GM18867 (cell line): ENCODE results near the gene LRRC75A.

Source experiments
- ATAC-seq: cut with Tn5 transposase; IDR thresholded peaks from one replicate; pipeline ENCODE4 v1.9.1; 2021; ENCODE audit warnings: mild to moderate bottlenecking, moderate library complexity; ENCODE audit not compliant: unreplicated experiment

LRRC75A gene

DNA sequence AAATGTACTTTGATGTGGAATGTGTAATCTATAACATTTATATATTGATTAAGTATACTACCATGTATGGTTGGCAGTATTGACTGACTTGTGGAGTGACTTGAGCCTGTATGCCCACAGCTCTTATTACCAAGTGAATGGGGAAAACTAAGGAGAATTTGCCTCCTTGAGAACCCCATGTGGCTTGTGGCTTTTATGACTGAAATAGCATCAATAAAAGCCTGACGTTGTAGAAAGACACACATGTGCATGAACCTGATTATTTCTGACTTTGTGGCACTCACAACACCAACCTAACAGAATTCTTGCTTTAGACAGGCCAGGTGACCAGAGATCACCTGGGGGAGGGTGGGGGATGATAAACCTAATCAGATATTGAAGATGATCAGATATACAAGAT lies 2.1 kb upstream of the LRRC75A start:
- ATAC-seq: no peak

- ATAC-seq: no peak
Observed at GRCh38 chr17:16493531-16494046, 1.6 kb upstream of the LRRC75A start.

DNA sequence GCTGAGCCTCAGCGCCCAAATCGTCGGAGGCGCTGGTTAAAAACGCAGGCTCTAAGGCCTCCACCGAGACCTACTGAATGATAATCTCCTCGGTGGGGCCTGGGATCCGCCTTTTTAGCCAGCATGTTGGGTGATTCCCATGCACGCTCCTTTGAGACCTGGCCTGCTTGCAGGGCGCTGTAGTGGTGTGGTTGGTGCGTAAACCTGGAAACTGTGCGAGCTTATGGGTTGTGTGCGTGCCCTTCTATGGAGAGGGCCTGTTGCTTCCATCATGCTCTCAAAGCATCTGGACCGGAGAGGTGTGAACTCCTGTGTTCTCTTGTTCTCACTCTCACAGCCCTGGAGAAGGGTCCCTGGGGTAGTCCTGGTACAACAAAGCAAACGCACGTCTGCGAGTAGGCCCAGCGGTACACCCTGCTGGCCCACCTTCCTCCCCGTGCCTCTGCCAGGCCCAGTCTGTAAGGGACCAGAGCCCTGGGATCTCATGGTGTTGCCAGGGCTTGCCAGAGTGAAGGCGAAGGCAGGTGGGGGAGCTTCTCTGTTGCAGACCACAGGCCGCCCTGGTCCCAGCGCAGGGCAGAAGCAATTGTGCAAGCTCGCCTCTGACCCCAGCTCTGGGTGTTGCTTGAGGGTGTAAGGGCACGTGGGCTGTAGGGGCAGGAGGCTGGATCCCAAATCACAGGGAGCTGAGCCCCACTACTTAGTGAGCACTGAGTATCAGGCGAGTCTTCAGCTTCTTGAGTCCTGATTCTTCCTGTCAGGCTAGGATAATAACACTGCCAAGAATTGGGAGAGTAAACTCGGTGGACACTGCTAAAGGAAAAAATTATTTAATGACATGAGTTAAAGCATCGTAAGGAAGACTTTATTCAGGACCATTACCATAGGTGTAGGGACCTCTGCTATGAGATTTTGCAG lies 879 bp upstream of the LRRC75A start:
- no peak for ATAC-seq

- ATAC-seq: no peak
Observed at GRCh38 chr17:16491131-16491702, 776 bp downstream of the LRRC75A start.

DNA sequence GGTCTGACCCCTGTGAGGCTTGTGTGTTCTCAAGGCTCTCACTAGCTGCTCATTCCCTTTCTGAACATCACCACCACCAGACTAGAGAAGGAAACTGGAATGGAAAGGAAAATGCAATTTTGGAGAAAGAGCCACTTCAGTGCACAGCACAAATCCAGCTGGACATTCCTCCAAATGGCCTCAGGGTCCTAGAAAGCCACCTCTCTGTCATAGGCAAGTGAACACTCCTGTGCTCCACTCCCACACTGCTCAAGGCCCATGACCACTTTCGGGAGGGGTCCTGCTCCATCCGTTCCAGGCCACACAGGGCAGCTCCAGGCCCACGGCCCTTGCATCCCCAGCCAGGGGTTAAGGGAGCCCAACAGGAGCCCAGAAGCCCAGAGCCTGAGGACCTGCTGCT lies 2.6 kb downstream of the LRRC75A start:
- ATAC-seq: no peak

GRCh38 chr17:16488968-16489337 lies 3.0 kb downstream of the LRRC75A start:
- no peak for ATAC-seq

DNA sequence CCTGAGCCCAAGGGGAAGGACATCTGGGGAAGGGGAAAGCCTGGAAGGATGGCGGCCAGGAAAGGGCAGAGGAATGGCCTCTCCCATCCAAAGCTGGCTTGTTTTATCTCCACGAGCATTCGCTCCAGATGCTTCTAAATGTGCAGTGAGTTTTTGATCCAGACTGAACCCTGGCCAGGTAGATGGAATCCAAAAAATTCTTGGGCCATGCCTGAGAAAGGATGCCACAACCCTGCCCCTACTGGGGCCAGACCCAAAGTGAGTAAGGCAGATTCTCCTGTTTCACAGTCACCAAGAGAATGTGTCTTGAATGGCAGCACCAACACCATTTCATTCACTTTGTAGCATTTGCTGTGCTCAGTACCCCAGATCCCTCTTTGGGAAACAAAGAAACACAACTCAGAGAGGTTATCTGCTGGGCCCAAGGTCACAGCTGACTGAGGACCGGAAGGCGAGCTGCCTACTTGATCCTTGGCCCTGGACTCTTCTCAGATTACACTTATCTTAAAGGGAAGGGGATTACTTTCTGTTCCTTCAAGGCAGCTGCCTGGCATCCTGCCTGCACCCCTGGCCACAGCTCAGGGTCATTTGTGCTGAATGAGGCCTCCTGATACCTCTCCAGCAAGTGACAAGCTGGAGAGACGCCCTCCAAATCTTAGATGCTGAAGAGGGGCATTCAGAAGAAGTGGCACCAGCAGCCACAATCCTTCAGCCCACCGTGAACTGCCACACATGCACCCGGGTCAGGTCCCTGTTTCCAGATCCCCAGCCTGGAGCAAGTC lies 3.6 kb downstream of the LRRC75A start:
- no peak for ATAC-seq

GRCh38 chr17:16486373-16487250 lies 5.4 kb downstream of the LRRC75A start:
- no peak for ATAC-seq

- ATAC-seq: no peak
Observed at GRCh38 chr17:16484445-16485175, 7.4 kb downstream of the LRRC75A start.

- ATAC-seq: no peak
Observed at GRCh38 chr17:16483021-16483645, 8.9 kb downstream of the LRRC75A start.

GRCh38 chr17:16482253-16482652 lies 9.7 kb downstream of the LRRC75A start:
- no peak for ATAC-seq

DNA sequence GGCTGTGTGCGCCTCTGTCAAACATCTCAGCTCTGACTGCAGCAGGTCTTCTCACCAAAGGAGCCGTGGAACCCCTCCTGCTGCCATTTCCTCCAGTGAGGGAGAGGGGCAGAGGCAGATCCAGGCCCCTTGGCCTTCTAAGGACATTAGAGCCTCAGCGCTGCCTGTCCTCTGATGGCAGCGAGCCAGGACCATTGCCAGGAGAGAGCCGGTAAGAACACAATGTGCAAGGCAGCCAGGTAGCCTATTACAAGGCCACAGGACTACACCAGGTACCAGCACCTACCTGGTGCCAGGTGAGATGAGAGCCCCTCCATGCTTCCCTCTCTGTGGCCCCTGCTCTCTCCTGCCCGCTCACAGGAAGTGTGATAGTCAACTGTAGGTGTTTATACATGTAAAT lies 11.0 kb downstream of the LRRC75A start:
- ATAC-seq: no peak

DNA sequence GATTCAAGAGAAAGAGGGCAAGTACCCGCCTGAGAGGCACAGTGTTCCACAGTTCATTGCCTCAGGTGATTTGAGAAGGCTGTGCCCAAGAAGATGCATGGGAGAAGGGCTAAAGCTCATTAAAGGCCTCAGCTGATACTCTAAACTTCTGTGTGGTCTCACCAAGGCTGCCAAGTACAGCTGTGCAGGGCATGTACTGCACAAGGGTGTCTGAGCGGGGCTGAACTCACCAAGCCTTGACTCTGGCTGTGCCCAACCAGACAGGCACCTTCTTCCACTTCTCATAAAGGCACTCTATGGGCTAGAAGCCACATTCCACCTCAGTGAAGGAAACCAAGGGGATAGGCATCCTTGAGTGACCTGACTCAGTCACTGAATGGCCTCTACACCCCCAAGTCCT lies 12.7 kb downstream of the LRRC75A start:
- no peak for ATAC-seq

DNA sequence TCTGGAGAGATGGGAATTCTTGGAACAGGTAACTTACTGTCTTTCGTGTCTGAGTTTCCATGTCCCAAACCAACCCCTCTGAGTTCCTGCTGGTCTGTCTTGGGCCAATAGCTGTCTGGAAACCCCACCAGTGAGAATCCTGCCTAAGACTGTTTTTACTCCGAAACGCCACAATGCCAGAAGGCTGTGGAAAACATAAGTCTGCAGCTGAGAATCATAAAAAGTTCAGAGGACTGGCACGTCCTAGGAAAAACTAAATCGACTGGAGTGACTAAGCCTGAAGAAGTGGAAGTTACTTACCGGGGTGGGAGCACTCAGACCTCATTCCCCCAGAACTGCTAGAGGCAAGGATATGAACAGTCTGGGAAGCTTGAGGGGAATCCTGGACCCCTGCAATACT lies 13.3 kb downstream of the LRRC75A start:
- ATAC-seq: no peak

GRCh38 chr17:16477666-16478065 lies 14.3 kb downstream of the LRRC75A start:
- no peak for ATAC-seq

DNA sequence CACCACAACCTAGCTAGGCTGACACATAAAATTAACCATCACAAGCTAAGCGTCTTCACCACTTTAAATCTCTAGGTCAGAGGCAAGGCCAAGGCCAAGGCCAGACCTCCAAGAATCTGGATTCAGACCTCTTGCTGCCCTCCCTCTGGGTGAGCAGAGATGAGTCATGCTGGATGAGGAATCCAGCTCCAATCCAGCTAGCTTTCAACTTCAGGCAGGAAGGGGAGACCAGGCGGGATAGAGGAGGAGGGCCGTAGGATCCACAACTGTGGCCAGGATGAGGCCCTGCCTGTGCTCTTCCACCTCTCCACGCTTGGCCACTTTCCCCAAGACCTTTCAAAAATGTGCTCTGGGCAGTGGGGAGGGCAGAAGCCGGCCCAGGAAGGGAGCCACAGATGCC lies 14.7 kb downstream of the LRRC75A start:
- ATAC-seq: no peak

GRCh38 chr17:16475179-16475704 lies 16.8 kb downstream of the LRRC75A start:
- no peak for ATAC-seq

DNA sequence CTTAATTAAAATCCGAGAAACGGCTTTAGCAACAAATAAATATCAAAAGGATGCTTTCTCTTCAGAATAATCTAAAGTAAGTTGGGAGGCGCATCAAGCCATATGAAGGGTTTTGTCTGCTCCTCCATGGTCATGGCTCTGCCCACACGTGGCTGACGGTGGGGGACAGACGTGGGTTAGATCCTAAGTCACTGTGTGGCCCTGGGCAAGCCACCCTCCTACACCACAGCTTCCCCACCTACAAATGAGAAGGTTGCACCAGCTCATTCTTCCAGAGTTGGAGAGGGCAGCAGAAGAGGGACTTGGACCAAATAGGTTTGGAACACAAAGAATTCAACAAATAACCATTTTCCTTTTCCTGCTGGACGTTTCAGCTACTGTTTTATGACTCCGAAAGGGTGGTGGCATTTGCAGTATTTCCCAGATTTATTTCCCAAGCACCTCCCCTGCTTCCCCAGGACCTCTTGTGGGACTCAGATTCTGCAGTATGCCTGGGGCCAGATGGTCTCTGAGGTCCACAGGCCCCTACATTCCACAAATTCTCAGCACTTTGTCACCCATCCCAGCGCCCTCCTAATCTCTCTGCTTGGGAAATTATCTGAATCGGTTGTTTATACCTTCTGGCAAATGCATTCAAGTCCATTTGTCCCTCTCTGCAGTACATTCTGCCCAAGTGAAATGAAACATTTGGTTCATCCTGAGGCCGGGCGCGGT lies 17.8 kb downstream of the LRRC75A start:
- no peak for ATAC-seq
